Loucy (cell line): ENCODE data around the gene DUS2.

Experiments used
- EZH2phosphoT487 ChIP-seq: fragments of 200-600 bp; IDR thresholded peaks from 2 replicates; pipeline ENCODE4 v1.6.1; 2018; ENCODE audit warnings: antibody characterized with exemption, mild to moderate bottlenecking, moderate library complexity, borderline replicate concordance
- TF ChIP-seq, protein P1 (sequence below): fragments of 200-600 bp; sonication (generic); conservative IDR thresholded peaks from 2 replicates; pipeline ENCODE4 v1.5.1; 2014; ENCODE audit warnings: mild to moderate bottlenecking, antibody characterized with exemption, low read length

DNA sequence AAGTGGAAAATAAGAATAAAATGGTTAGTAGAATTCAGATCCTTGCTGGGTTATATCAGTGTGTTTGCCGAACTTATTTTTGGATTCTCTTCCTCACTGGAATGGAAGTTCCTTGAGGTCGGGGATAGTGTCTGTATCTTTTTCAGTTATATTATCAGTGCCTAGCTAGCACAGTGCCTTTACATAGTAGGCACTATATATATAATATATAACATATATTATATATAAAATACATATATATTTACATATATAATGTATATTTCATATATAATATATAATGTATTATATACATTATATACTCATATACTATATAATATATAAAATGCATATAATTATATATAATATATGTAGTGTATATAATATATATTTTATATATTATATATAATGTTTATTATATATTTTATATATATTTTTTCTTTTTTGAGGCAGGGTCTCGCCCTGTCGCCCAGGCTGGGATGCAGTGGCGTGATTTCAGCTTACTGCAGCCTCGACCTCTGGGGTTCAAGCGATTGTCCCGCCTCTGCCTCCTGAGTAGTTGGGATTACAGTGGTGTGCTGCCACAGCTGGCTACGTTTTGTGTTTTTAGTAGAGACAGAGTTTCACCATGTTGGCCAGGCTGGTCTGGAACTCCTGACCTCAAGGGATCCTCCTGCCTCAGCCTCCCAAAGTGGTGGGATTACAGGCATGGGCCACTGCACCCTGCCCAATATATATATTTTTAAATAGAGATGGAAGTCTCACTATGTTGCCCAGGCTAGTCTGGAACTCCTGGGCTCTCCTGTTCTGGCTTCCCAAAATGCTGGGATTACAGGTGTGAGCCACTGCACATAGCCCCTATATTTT lies 65.3 kb downstream of the DUS2 start:
- TF ChIP-seq, protein P1, sequence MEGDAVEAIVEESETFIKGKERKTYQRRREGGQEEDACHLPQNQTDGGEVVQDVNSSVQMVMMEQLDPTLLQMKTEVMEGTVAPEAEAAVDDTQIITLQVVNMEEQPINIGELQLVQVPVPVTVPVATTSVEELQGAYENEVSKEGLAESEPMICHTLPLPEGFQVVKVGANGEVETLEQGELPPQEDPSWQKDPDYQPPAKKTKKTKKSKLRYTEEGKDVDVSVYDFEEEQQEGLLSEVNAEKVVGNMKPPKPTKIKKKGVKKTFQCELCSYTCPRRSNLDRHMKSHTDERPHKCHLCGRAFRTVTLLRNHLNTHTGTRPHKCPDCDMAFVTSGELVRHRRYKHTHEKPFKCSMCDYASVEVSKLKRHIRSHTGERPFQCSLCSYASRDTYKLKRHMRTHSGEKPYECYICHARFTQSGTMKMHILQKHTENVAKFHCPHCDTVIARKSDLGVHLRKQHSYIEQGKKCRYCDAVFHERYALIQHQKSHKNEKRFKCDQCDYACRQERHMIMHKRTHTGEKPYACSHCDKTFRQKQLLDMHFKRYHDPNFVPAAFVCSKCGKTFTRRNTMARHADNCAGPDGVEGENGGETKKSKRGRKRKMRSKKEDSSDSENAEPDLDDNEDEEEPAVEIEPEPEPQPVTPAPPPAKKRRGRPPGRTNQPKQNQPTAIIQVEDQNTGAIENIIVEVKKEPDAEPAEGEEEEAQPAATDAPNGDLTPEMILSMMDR = no peak
- TF ChIP-seq EZH2phosphoT487 = no peak
